HG02970 (cell line): ENCODE results near the gene DPP6.
"Not testable (repeated sequence)": the region's sequence is repeated elsewhere in the genome, so short reads cannot be mapped to it uniquely, and the experiment has no call there.

Experiments
- ATAC-seq: cut with Tn5 transposase; IDR thresholded peaks from one replicate; pipeline ENCODE4 v1.9.1; 2021; ENCODE audit warnings: mild to moderate bottlenecking, moderate library complexity, moderate number of reproducible peaks; ENCODE audit not compliant: unreplicated experiment, low FRiP score

The DPP6 gene

DNA sequence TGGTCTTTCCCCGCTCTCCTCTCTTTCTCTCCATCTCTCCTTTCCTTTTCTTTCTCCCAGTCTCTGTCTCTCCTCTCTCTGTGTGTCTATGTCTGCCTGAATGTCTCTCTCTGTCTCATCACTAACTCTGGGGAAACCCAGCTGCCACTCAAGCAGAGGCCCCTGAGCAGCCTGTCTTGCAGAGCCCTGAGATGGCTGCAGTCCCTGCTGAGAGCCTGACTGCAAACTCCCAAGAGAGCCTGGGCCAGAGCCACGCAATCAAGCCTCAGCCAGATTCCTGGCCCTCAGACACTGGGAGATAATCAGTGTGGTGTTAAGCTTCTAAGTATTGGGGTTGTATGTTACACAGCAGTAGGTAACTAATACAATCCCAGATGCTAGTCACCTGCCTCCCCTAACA is 859.2 kb downstream of the DPP6 start:
- ATAC-seq: no peak

DNA sequence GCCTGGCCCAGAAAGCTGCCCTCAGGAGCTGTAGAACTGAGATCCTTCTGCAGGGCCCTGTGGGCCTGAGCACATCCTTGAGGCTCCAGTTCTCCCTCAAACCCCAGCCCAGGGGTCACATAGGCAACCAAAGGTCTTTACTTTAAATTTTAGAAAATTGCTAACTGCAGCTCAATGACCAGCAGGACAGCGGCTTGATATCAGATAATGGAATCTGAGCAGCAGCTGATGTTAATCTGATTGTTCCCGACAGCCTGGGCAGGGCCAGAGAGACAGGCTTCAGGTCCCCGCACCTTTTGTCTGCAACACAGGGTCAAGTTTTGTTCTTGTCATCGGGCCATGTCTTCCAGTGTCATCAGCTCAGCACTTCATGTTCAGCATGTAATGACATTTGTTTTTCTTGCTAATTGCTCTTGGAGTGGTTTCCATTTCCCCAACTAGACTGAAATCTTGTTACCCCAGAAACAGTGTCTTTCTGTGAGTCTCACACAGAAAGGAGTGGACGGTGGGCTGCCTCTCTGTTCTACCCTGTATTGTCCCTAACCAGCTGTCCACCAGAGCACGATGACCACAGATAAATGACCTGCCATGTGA is 859.8 kb downstream of the DPP6 start:
- ATAC-seq: no peak

DNA sequence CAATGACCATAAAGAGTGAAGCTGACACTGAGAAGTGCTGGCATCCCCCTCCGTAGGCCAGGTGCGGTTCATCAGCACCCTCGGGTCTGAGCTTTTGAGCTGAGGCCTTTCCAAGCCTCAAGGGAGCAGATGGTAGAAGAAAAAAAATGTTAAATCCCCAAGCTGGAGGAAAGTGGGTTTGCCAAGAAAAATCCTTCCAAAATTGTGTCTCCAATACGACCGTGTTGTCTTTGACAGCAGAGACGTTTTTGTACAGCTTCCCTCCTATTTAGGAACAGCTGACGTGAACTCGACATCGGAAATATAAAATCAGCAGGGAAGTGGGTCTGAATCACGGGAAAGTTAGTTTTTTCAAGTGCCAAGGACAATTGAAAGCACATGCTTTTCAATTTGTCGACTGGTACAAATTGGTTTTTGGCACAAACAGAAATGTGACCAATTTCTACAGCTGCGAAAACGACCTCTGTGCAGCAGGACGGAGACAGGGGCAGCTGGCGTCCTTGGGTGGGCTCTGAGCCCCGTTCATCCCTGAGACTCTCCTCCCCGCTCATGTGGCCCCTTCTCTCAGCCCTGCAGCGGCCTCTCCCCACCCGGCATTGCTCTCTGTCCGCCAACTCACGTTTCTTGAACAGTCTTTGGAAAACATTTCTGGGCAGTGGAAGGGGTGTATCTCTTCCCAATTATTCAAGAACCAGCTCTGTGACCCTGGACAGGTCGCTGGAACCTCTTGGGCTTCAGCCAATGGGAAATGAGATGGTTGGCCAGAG is 860.9 kb downstream of the DPP6 start:
- ATAC-seq: no peak

DNA sequence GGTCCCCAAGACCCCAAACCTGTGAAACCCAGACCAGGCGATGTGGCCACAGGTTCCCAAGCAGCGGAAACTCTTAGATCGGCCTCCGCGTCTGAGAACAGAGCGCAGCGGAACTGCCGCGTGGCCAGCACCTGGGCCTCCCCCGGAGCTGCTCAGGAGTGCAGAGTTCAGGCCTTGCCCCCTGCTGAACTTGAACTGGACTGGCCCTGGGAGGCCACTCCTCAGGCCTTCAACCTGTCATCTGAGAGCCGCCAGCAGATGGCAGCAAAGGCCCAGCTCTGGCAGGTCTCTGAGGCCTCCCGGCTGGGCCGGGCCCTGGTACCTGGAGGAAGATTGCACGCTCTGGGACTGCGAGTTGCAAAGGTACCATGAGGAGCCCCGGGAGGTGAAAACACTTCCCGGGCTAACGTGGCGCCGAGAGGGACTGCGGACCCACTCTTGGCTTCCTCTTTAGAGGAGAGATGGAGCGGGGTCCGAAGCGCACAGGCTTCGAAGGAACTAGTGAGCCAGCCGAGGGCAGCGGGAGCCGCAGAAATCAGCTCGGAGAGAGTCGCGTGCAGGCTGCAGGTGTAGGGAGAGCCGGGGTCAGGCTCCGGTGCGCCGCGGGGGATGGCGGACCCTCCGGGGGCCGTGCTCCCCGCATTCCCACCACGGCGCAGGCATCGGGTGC is 861.6 kb downstream of the DPP6 start:
- ATAC-seq: peak; percentile 92

DNA sequence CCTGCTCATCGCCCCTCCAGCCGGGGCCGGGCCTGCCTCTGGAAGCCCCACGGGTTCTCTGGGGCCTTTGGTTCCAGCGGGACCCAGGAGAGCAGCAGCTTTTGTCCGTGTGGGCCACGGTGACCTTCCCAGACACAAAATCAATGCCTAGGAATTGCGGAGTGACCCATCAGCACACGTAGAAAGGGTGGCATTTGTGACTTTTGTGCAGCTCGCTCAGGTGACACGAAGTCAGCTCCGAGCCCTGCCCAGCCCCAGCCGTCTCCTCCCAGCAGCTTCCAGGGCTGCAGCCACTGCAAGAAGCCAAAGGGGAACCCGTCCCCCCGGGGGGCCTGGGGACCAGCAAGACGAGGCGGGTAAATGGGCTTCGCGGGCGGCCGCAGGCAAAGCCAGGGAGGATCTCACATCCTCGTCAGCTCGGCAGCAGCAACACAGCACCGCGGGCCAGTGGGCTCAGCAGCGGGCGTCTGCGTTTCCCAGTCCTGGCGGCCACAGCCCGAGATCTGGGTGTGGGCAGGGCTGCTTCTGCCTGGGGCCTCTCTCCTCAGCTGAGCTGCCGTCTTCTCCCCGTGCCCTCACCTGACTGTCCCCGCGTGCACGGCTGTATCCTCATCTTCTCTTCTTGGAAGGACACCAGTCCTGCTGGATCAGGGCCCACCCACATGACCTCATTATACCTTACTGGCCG is 862.3 kb downstream of the DPP6 start:
- ATAC-seq: no peak

DNA sequence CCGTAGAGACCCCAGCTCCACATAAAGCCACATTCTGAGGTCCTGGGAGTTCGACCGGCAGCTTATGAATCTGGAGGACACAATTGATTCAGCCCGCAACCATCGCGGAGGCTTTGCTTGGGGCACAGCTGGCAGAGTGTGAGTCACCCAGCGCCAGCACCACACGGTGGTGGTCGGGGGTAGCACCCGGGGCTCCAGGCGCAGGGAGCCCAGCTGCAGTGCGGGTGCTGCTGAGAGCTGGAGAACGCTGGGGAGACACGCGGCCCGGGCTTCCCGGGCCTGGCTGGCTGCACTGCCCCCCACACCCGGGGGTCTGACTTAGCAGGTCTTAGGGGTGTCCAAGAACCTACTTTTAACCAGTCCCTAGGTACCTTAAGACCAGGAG is 862.8 kb downstream of the DPP6 start:
- ATAC-seq: no peak

DNA sequence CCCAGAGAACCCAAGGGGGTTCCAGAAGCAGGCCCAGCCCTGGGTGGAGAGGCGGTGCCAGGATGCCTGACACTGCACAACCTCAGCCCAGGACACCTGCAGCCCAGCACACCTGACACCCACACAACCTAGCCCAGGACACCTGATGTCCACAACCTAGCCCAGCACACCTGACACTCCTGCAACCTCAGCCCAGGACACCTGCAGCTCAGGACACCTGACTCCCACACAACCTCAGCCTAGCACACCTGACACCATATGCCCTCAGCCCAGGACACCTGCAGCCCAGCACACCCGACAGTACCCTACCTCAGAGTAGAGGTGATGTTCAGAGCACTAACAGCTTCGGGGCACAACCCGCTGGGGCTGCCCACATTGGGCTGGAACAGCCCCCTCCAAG is 863.4 kb downstream of the DPP6 start:
- no peak for ATAC-seq

DNA sequence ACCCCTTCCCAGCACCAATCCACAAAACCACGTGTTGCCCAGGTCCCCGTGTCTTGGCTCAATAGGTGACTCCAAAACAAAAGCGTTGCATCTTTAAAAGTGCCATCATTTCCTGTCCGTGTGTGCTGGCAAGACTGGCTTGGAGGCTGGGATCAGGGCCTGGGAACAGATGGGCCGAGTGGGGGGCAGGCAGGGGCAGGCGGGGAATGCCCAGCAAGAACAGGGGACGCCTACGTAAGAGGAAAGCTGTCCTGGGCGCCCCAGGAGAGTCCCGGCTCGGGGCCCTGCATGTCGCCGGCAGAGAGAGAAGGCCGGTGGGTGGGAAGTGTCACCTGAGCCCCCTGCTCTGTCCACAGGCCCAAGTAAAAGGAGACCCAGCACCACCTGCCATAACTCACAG is 864.2 kb downstream of the DPP6 start:
- no peak for ATAC-seq

DNA sequence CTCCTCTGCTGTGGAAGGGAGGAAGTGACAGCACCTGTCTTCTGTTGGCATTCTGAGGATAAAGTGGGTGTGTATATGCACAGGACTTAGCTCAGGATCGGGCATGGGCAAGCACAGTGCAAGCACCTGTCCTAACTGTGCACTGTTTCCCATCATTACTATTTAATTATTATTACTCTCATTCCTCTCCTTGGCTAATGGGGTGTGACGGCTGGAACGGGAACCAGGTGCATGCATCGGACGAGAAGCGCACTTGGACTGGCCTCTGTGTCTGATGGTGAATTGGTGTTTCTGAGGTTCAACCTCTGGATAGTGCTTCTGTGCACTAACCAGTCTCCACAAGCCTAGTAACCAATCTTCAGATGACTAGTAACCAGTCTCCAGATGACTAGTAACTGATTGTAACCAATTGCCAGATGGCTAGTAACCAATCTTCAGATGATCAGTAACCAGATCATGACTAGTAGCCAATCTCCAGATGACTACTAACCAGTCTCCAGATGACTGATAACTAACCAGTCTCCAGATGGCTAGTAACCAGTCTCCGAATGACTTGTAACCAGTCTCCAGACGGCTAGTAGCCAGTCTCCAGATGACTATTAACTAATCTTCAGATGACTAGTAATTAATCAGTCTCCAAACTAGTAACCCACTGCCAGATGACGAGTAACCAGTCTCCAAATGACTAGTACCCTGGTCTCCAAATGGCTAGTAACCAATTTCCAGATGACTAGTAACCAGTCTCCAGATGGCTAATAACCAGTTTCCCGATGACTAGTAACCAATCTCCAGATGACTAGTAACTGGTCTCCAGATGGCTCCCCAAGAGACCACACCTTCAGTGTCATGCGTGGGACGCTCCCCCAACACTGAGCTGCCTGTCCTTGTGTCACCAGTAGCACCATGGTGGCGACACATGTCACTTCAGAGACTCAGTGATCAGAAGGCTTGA is 864.9 kb downstream of the DPP6 start:
- no peak for ATAC-seq

DNA sequence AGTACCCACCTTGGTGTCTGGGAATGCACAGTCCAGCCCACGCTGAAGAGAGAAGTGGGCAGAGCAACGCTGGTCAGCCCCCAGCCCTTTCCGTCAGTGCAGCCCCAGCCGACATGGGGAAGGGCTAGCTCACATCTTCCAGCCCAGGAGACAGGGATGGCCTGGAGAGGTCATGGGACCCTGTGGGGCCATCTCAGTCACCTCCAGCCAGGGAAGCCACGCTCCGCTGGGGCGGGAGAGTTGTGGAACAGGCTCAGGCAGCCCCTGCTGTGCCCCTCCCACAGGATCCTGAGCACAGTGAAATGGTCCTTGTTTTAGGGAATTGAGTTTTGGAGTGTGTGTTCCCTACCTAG is 865.6 kb downstream of the DPP6 start:
- ATAC-seq: no peak

DNA sequence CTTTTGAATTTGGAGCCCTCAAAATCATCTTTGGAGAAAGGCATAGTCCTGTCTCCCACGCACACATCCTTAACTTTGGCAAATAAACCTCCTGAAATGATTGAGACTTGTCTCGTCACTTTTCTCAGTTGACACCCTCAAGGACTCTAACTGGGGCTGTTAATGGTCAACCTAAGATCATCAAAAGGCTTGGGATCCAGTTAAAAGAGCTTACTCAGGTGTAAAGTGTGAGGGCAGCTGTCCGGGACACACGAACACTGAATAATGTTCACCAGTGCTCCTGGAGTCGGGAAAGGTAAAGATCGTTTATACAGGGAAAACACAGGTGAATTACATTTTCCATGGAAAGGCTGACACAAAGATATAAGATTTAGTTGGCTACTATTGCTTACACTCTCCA is 866.1 kb downstream of the DPP6 start:
- ATAC-seq: no peak

DNA sequence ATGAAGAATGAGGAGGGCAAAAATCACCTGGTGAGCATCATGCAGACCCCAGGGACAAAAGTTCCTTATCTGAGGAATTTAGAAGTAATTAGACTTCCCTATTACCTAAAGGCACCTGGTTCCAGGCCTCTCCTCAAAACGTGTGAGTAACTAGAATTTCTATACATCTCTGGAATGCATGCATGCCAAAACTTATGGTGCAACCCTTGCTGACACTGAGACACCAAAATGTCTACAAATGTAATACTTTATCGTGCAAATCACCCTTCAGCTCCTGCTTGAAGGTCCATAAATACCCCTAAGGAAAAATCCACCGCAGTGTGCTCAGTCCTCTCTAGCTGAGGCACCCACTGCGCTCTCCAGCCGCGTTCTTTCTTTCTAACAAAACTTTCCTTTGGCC is 866.5 kb downstream of the DPP6 start:
- no peak for ATAC-seq

DNA sequence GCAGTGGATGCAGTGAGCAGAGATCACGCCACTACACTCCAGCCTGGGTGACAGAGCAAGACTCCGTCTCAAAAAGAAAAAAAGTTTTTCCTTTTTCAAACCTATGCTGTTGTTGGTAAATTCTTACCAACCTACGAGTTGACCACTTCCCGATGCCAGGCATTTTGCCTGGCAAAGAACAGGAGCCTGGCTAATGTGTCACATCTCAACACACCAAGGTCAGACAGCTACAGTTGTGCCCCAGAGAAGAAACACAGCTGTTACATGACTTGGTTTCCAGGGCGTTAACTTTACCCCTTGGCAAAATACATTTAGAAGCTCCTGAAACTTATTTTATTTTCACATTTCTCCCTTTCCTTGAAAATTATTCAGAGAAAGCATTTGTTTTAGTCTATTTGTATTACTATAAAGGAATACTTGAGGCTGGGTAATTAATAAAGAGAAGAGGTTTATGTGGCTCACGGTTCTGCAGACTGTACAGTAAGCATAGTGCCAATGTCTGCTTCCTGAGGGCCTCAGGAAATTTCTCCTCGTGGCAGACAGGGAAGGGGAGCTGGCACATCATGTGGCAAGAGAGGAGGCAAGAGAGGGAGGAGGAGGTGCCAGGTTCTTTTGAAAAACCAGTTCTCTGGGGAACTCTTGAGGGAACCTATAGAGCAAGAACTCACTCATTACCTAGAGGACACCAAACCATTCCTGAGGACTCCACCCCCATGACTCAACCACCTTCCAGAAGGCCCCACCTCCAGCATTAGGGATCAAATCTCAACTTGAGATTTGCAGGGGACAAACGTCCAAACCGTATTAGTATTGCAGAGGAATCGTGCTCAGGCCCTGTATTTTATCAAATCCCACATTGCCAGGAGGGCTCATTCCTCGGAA is 867.4 kb downstream of the DPP6 start:
- no peak for ATAC-seq

DNA sequence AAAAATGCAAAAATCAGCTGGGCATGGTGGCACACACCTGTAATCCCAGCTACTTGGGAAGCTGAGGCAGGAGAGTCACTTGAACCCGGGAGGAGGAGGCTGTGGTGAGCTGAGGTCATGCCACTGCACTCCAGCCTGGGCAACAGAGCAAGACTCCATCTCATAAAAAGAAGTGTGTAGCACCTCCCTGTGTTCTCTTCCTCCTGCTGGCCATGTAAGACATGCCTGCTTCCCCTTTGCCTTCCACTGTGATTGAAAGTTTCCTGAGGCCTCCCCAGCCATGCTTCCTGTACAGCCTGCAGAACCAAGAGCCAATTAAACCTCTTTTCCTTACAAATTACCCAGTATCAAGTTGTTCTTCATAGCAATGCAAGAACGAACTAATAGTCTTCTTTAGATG is 870.3 kb downstream of the DPP6 start:
- ATAC-seq: not testable (repeated sequence)

DNA sequence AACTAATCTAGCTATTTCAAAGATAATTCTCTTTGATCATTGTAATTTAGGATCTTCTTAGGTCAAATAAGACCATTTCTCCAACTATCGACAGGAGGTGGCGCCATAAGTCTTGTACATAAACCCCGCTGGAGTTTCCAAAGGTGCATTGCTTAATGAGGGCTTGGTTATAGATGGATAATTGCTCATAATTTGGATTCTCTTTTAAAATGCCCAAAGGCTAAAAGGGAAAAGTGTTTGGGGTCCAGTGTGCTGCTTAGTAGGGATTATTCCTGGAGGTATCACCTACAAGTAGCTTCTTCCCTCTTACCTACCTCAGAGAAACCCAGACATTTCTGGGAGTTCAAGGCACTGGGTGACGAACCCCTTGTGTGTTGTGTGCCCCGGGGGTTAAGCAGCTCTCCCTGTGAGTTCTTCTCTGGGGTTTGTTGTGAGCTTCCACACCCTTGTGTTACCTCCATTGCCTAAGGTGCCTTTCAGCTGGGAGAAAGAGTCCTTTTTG is 875.5 kb downstream of the DPP6 start:
- ATAC-seq: peak; percentile 32

DNA sequence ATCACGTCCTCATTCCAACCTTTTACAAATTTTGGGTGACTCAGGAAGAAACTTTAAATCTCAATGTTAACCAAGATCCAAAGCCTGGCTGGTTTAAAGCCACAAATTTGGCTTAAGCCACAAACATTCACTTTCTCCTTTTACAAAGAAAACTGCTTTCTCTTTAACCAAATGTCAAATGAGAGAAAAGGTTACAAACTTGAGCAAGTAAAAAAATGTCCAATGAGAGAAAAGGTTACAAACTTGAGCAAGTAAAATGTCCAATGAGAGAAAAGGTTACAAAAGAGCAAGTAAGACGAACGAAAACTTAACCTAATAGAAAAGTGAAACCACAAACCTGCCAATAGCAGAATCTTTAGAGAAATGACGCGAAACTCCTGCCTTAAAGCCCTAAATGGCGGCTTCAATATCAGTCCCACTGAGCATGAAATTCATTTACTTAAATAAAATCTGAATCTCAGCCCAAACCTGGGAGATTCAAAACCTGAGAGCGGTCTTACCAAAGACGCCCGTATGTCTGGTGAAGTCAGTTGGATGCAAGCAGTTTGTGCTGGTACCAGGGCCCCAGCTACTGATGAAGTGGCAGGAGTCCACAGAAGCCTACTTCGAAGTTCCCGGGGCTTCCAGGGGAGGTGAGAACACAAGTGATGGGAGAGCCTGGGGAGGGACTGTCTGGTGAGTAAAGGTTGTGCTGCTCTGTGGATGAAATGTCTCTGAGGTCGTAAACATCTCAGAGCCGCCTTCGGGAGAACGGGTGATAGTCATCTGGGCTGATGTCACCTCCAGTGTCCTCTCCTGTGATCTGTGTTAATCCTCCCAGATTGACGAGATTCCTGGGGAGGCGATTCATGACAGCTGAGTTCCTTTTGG is 876.2 kb downstream of the DPP6 start:
- peak; percentile 91 for ATAC-seq

DNA sequence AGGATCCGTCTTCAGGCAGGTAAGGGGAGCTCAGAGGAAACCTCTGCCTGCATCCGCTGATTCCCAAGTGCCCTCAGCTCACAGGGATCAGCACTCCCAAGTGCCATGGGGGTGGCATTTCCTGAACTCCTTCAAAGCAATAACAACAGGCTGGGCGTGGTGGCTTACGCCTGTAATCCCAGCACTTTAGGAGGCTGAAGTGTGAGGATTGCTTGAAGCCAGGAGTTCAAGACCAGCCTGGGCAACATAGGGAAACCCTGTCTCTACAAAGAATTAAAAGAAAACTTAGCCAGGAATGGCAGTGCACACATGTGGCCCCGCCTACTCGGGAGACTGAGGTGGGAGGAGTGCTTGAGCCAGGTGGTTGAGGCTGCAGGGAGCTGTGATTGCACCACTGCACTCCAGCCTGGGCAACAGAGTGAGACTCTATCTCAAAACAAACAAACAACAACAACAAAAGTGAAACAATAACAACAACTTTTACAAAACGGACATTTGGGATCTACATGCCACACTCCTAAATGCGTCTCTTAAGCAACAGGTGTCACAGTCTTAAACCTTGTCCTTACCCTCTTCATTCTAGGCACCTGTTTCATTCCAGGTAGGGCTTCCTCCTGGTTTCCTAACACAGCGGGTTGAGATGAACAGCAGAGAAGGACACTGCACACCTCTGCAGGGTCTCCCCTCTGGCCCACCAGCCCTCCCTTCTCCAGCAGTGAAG is 877.0 kb downstream of the DPP6 start:
- ATAC-seq: no peak

DNA sequence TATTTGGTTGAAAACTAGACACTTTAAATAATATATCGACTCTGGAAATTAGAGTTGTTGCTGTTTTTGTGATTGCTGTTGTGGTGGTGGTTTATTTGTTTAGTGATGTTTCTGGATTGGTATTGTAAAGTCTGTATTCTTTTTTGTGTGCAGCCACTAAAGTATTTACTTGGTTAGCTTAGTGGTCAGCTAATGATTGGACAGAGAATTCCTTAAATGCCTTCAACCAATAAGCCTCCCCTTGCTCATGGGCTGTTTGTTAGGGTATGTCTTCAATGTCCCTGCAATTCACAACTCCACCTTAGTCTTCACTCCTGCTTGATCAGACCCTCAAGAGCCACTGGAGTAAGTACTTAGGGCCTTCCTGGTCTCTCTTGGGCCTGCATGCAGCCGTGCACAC is 879.7 kb downstream of the DPP6 start:
- ATAC-seq: no peak
